ENCODE data around the gene MPND. TPM values are rescaled to one million over a fixed set of nuclear protein-coding genes. Genes with fewer than 3 reads are reported as not detected.

Gene MPND
- total RNA-seq, 4 donors from 2014 or later = 5.6 to 10.5 (median 9.3) TPM

DNA sequence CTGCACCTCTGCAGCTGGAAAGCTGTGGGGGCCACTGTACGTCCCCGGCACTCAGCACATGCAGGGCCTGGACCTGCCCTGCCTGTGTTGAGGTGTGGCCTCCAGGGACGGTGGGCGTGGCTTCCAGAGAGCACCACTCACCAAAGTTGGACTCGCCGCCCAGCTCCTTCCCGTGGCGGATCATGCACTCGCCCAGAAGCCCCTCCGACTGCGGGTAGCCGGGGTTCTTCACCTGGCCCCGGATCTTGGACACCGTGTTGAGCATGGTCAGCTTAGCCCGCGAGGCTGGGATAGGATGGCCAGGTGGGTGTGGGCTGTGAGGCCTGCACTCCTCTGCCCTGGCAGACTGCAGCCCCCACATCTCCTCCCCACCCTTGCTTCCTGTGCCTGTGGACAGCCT lies 22.0 kb downstream of the MPND start:
- peaks cover 26 to 28% of the 10 kb centered on the region in 2 donors for H3K4me1 ChIP-seq
- H3K9me3 ChIP-seq = no peaks in the 10 kb centered on the region
- H3K4me3 ChIP-seq (replicated peaks in 1 of 3) = no peak overlapping the region
- 89 to 100% methylated on average over 2 to 13 of the region's 16 CpGs for WGBS, 2 donors
- H3K36me3 ChIP-seq = peaks cover 47 to 51% of the 10 kb centered on the region in 2 donors
- no peak overlapping the region for H3K27ac ChIP-seq
- DNase-seq = no peak
- H3K27me3 ChIP-seq = no peaks in the 10 kb centered on the region
- TF ChIP-seq, protein P1, sequence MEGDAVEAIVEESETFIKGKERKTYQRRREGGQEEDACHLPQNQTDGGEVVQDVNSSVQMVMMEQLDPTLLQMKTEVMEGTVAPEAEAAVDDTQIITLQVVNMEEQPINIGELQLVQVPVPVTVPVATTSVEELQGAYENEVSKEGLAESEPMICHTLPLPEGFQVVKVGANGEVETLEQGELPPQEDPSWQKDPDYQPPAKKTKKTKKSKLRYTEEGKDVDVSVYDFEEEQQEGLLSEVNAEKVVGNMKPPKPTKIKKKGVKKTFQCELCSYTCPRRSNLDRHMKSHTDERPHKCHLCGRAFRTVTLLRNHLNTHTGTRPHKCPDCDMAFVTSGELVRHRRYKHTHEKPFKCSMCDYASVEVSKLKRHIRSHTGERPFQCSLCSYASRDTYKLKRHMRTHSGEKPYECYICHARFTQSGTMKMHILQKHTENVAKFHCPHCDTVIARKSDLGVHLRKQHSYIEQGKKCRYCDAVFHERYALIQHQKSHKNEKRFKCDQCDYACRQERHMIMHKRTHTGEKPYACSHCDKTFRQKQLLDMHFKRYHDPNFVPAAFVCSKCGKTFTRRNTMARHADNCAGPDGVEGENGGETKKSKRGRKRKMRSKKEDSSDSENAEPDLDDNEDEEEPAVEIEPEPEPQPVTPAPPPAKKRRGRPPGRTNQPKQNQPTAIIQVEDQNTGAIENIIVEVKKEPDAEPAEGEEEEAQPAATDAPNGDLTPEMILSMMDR (IDR thresholded peaks at IDR 0.05) = no peak
- intact Hi-C loops (cut with DNase I) = no loop called here

DNA sequence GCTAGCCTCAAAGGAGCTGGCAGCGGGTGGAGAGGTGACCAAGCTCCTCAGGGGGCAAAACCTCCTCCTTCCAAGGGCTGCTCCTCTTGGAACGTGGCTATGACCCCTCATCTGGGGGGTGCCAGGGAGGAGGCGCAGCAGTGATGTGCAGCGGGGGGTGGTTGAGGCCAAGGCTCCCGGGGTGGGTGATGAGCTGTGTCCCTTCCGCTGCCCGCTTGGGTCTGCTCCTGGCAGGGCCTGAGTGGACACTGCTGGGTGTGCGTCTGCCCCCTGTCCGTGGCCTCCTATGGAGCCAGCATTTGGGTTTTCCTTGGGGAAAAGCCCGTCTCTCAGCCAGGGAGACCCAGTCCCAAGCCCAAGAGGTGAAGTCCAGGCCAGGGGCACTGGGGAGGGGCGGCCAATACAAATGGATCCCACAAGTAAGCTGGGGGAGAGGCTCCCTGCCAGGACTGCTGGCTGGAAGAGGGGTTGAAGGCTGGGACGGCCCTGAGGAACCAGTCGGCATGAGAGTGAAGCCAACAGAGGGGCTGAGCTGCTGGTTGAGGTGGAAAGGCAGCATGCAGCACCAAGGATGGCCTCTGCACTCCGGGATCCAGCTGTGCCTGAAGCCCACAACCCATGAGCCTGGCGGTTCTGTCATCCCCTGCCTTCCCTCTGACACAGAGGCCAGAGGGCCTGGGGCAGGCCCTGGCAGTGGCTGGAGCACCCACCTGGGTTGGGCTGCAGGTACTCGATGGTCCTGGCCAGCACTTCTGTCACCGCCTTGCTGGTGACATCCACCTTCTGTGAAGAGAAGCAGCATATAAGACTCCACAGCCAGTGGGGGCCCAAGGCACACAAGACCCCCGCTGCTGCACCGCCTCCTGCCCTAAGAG lies 22.7 kb downstream of the MPND start:
- Histone ChIP-seq H3K9me3 (no peaks in the 10 kb centered on the region), H3K36me3 (peaks cover 42 to 44% of the 10 kb centered on the region in 2 donors), H3K27ac (no peak overlapping the region), H3K27me3 (no peaks in the 10 kb centered on the region), H3K4me3 (replicated peaks in 1 of 3) (no peak overlapping the region), H3K4me1 (peaks cover 32 to 35% of the 10 kb centered on the region in 2 donors)
- no peak for DNase-seq
- intact Hi-C loops (cut with DNase I) = no loop called here
- WGBS, 2 donors = 92 to 94% methylated on average over 14 to 17 of the region's 19 CpGs
- TF ChIP-seq POLR2A (IDR thresholded peaks at IDR 0.05) = no peak
- TF ChIP-seq, protein P1 (IDR thresholded peaks at IDR 0.05) = no peak

DNA sequence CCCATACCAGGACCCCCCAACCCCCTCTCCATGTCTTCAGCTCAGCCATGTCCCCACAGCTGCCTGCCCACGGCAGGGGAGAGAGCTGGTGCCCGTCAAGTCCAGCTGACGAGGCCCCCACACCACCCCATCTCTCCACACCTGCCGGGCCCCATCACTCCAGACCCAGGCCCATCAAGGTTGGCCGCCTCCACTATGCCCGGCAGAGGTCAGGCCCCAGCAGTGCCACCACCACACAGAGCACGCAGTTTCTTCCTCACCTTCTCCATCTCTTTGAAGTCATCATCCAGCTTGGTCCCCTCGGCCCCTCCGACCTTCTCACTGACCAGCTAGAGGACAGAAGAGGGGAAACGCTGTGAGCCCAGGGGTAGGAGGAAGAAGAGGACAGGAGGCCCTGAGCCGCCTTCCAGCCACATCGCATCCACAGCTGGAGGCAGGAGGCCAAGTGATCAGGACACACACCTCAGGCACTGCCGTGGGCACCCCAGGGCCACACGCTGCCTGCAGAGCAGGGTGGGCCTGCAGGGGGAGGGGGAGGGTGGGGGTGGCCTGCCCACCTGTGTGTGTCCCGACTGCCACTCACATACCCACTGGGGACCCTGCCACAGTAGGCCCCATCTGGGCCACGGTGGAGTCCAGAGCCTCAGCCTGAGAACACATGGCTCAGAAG lies 23.4 kb downstream of the MPND start:
- WGBS, 2 donors = 88% methylated on average over 13 to 16 of the region's 16 CpGs
- Histone ChIP-seq H3K27me3 (no peaks in the 10 kb centered on the region), H3K4me1 (peaks cover 39 to 43% of the 10 kb centered on the region in 2 donors), H3K4me3 (replicated peaks in 1 of 3) (no peak overlapping the region), H3K27ac (no peak overlapping the region), H3K9me3 (no peaks in the 10 kb centered on the region), H3K36me3 (peaks cover 34 to 37% of the 10 kb centered on the region in 2 donors)
- intact Hi-C loops (cut with DNase I) = no loop called here
- TF ChIP-seq POLR2A (IDR thresholded peaks at IDR 0.05) = no peak
- no peak for DNase-seq

DNA sequence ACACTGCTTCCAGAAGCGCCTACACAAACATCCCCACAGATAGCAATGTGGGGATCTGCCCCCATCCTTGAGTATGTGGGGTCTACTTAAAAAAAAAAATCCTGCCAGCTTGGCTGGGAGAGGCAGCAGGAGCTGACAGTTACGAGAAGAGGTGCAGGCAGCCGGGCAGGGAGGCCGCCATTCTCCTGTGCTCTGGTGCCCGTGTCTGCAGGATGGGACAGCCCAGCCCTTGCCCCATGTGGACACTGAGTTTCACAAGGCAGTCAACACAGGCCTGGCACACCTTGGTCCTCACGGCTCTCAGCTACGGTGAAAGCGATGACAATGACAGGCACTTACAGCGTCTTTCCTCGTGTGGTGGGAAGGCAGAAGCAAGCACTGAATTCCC lies 24.0 kb downstream of the MPND start:
- Histone ChIP-seq H3K36me3 (peaks cover 29 to 31% of the 10 kb centered on the region in 2 donors), H3K9me3 (no peaks in the 10 kb centered on the region), H3K4me1 (peaks cover 39 to 48% of the 10 kb centered on the region in 2 donors), H3K27me3 (no peaks in the 10 kb centered on the region), H3K4me3 (replicated peaks in 1 of 3) (no peak overlapping the region), H3K27ac (no peak overlapping the region)
- DNase-seq = no peak
- 90 to 96% methylated on average over 10 of the region's 10 CpGs for WGBS, 2 donors
- intact Hi-C loops (cut with DNase I) = no loop called here
- TF ChIP-seq, protein P1 (IDR thresholded peaks at IDR 0.05) = no peak
- TF ChIP-seq POLR2A (IDR thresholded peaks at IDR 0.05) = no peak

DNA sequence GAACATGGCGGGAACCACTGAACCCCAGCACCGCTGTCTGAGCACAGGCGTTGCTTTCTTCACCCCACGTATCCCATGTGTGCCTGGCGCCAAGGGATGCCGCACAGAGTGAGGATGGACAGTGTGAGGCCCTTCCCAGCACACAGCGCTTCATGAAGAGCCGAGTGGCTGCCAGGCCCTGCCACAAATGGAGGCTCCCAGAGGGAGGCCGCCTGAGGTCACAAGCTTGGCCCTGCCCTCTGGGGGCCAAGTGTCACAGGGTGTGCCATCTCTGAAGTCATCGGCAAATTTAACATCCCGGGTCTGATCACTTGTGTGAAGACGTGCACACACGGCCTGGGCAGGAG lies 24.4 kb downstream of the MPND start:
- Histone ChIP-seq H3K9me3 (no peaks in the 10 kb centered on the region), H3K4me3 (replicated peaks in 1 of 3) (no peak overlapping the region), H3K36me3 (peaks cover 24 to 27% of the 10 kb centered on the region in 2 donors), H3K27me3 (no peaks in the 10 kb centered on the region), H3K4me1 (peaks cover 44 to 52% of the 10 kb centered on the region in 2 donors), H3K27ac (peak overlapping the region in 2 of 3 donors; percentile 63 to 76)
- TF ChIP-seq, protein P1 (IDR thresholded peaks at IDR 0.05) = no peak
- no peak for TF ChIP-seq POLR2A (IDR thresholded peaks at IDR 0.05)
- WGBS, 2 donors = 89 to 99% methylated on average over 7 to 11 of the region's 13 CpGs
- DNase-seq = no peak
- intact Hi-C loops (cut with DNase I) = no loop called here

All from thyroid gland (tissue), 4 donors.